ENCODE data around the gene DDX3X.
"Not testable (repeated sequence)": the region's sequence is repeated elsewhere in the genome, so short reads cannot be mapped to it uniquely, and the experiment has no call there.

Gene DDX3X

DNA sequence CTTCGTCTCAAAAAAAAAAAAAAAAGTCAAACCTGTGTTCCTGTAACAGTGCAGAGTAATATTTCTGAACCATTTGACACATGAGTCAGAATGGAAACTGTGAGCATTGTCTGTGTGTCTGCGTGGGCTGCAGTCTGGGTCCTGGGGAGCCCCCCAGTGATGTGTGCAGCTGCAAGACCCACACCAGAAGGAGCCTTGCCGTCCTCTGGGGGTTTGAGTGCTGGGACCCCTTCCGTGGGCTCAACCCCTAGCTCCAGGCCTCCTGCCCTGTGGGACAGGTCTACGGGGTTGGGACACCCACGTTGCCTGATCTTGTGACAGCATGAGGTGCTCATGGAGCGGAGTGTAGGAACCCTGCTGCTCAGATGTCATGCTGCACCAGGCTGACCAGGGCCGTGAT lies 43.7 kb downstream of the DDX3X start:
- DNase-seq: no peak

DNA sequence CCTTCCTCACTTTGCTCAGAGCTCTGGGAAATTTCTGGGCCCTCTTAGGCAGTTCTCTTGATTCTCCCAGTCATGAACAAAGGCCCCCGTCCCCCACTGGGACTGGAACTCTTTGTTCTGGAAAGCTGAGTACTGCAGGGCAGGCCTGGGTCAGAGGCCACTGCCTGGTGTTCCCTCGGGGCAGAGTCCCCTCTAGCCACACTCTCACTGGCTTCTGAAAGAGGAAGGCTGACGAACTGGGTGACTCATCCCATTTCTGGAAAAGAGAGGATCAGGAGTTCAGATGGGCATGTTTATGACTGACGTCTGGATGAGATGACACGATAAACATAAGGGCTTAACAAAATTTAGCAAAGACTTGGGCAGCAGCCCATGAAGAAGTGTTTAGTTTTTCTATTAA lies 47.7 kb downstream of the DDX3X start:
- DNase-seq: no peak

GRCh38 chrX:41382714-41383645 lies 49.0 kb downstream of the DDX3X start:
- DNase-seq: no peak

- DNase-seq: no peak
Observed at GRCh38 chrX:41384051-41384705, 50.2 kb downstream of the DDX3X start.

- no peak for DNase-seq
Observed at GRCh38 chrX:41386222-41386990, 52.4 kb downstream of the DDX3X start.

- DNase-seq: no peak
Observed at GRCh38 chrX:41388543-41388942, 54.6 kb downstream of the DDX3X start.

- DNase-seq: no peak
Observed at GRCh38 chrX:41389311-41389888, 55.4 kb downstream of the DDX3X start.

DNA sequence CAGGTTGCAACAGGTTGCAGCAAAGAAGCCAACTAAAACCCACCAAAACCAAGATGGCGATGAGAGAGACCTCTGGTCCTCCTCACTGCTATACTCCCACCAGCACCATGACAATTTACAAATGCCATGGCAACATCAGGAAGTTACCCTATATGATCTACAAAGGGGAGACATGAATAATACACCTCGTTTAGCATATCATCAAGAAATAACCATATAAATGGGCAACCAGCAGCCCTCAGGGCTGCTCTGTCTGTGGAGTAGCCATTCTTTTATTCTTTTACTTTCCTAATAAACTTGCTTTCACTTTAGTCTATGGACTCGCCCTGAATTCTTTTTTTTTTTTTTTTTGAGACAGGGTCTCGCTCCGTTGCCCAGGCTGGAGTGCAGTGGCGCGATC lies 56.6 kb downstream of the DDX3X start:
- not testable (repeated sequence) for DNase-seq

- no peak for DNase-seq
Observed at GRCh38 chrX:41391606-41392005, 57.6 kb downstream of the DDX3X start.

DNA sequence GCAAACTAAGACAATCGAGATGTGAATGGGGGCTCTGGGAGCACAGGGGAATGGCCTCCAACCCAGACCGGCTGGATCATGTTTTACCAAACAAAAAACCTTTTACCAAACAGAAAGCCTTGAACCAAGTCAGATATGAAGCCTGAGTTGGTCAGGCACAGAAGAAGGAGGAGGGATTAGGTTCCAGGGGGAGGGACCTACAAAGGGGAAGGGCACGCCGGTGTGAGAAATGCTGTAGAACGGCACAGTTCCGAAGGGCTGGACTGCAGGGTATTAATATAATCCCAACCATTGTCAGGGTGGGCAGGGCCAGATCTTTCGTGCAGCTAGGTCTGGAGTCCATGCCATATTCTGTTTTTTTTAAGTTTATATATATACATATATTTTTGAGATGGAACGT lies 60.3 kb downstream of the DDX3X start:
- no peak for DNase-seq

- no peak for DNase-seq
Observed at GRCh38 chrX:41397219-41397618, 63.3 kb downstream of the DDX3X start.

- DNase-seq: no peak
Observed at GRCh38 chrX:41397768-41398167, 63.8 kb downstream of the DDX3X start.

GRCh38 chrX:41402556-41402955 lies 68.6 kb downstream of the DDX3X start:
- not testable (repeated sequence) for DNase-seq

GRCh38 chrX:41405551-41405950 lies 71.6 kb downstream of the DDX3X start:
- DNase-seq: no peak

GRCh38 chrX:41406201-41406600 lies 72.2 kb downstream of the DDX3X start:
- DNase-seq: no peak

DNA sequence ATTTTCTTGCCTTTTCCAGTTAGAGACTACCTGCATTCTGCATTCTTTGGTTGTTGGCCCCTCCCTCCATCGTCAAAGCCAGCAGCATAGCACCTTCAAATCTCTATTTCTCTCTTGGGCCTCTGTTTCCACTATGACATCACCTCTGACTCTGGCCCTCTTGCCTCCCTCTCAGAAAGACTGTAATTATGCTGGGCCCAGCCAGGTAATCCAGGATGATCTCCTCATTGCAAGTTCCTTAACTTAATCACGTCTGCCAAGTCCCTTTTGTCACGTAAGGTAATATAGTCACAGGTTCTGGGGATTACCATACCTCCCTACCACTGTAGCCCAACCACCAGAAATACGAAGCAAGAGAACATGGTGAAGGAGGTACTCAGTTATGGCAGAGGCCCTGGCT lies 73.9 kb downstream of the DDX3X start:
- DNase-seq: no peak

GRCh38 chrX:41408576-41408975 lies 74.6 kb downstream of the DDX3X start:
- no peak for DNase-seq

DNA sequence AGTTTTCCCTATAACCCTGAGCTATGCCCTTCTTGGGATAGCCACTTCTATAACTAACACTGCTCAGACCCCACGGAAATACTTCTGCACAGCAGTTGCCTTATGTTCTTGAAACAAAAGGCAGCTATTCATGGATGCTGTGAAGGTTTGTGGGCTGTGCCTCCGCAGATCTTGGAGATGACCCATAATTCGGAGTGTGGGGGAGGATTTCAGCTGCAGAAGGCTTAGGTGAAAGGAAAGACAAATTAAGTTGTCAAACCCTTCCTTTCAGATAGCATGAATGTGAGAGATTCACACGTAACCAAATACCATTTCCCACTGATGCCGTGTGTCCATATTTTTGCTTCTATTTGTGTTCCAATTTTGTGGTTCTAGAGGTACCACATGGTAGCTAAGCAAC lies 75.0 kb downstream of the DDX3X start:
- no peak for DNase-seq

GRCh38 chrX:41411222-41411621 lies 77.3 kb downstream of the DDX3X start:
- DNase-seq: not testable (repeated sequence)

DNA sequence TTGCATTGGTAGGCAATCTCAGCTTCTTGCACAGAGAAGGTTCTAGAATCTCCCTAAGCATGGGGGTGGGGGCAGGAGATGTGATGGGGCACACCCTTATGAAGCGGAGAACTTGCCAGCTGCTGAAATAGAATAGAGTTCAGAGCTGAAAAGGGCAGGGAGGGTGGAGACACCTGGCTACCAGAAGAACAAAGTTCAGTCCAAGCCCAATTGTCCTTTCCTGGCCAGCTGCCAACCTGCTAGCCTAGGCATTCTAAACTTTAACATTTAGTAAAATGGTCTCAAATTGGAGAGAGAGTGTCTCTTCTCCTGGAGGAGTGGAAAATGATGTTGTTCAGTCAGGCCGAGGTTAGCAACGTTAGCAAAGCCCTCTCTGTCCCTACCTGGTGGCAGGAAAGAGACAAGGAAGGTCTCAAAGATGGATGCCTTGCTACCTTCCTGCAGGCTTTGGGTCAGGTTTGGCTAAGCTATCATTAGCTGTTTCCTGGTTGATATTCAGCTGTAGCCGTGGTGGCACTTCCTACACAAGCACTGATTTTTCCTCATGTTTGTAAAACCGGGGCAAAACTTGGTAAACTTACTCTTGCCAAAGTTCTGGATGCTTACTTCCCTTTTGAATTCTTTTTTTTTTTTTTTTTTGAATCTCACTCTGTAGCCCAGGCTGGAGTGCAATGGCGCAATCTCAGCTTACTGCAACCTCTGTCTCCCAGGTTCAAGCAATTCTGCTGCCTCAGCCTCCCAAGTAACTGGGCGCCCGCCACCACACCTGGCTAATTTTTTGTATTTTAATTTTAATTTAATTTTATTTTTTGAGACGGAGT lies 78.5 kb downstream of the DDX3X start:
- no peak for DNase-seq

All from NCI-H1436 treated with DMSO at 0.1 percent for 48 hours (cell line).